WTC11 (cell line): Measurements from ENCODE around the gene SLC9A3. TPM values are rescaled to one million over a fixed set of nuclear protein-coding genes. Genes with fewer than 3 reads are reported as not detected.

ENCODE experiments used
- ATAC-seq: fragments of 200-7000 bp; cut with Tn5 transposase; 2 replicates; pipeline ENCODE4 v1.10.0; 2021; ENCODE audit warnings: mild to moderate bottlenecking, moderate library complexity
- CTCF ChIA-PET: fragments of 300-600 bp; sonication (Branson Sonifier 250); formaldehyde crosslinking; loops from one replicate; lab custom pipeline; 2021; ENCODE audit warnings: antibody characterized with exemption; lab: Charles Lee
- POLR2A ChIA-PET: fragments of 350-600 bp; sonication (Branson Sonifier 250); formaldehyde crosslinking; loops from one replicate; lab custom pipeline; 2021; ENCODE audit warnings: antibody characterized with exemption; lab: Charles Lee
- DNase-seq: peaks from one replicate; pipeline ENCODE4 v3.0.0; 2021; ENCODE audit warnings: low spot score
- H3K27ac Mint-ChIP-seq: 2 replicates; pipeline ENCODE4 v1.8.0; 2021; ENCODE audit warnings: mixed read lengths
- H3K27me3 Mint-ChIP-seq: 2 replicates; pipeline ENCODE4 v1.8.0; 2021; ENCODE audit warnings: low read depth, mild to moderate bottlenecking, moderate library complexity, mixed read lengths
- H3K36me3 Mint-ChIP-seq: 2 replicates; pipeline ENCODE4 v1.8.0; 2021; ENCODE audit warnings: mixed read lengths
- H3K4me1 Mint-ChIP-seq: 2 replicates; pipeline ENCODE4 v1.8.0; 2022; ENCODE audit warnings: mixed read lengths
- H3K4me3 Mint-ChIP-seq: 2 replicates; pipeline ENCODE4 v1.8.0; 2021; ENCODE audit warnings: mild to moderate bottlenecking, moderate library complexity, mixed read lengths
- H3K9me3 Mint-ChIP-seq: 2 replicates; pipeline ENCODE4 v1.8.0; 2021; ENCODE audit warnings: mixed read lengths
- CBFB ChIP-seq: sonication (generic); formaldehyde crosslinking; IDR thresholded peaks from 2 replicates; pipeline ENCODE4 v1.8.1; 2022; ENCODE audit warnings: mild to moderate bottlenecking, low read depth, missing genetic modification reagents
- CREM ChIP-seq: sonication (generic); formaldehyde crosslinking; IDR thresholded peaks from 2 replicates; pipeline ENCODE4 v1.8.1; 2022; ENCODE audit warnings: mild to moderate bottlenecking, missing genetic modification reagents, moderate library complexity
- ETV6 ChIP-seq: sonication (generic); formaldehyde crosslinking; IDR thresholded peaks from 2 replicates; pipeline ENCODE4 v1.8.1; 2022; ENCODE audit warnings: mild to moderate bottlenecking, missing genetic modification reagents
- FOXK1 ChIP-seq: sonication (generic); formaldehyde crosslinking; IDR thresholded peaks from 2 replicates; pipeline ENCODE4 v1.8.0; 2022; ENCODE audit warnings: mild to moderate bottlenecking, moderate library complexity, missing genetic modification reagents
- JUN ChIP-seq: sonication (generic); formaldehyde crosslinking; IDR thresholded peaks from 2 replicates; pipeline ENCODE4 v1.8.0; 2023; ENCODE audit warnings: mild to moderate bottlenecking, missing genetic modification reagents
- PRRX2 ChIP-seq: fragments of 250-450 bp; sonication (Bioruptor Pico); IDR thresholded peaks from 2 replicates; pipeline ENCODE4 v1.8.0; 2021; ENCODE audit warnings: mild to moderate bottlenecking
- RELA ChIP-seq: sonication (generic); formaldehyde crosslinking; IDR thresholded peaks from 2 replicates; pipeline ENCODE4 v1.8.1; 2022; ENCODE audit warnings: missing genetic modification reagents, mild to moderate bottlenecking, borderline replicate concordance
- TCF7 ChIP-seq: sonication (generic); formaldehyde crosslinking; IDR thresholded peaks from 2 replicates; pipeline ENCODE4 v1.8.0; 2022; ENCODE audit warnings: mild to moderate bottlenecking, low read depth, missing genetic modification reagents, moderate library complexity
- TEAD1 ChIP-seq: sonication (generic); formaldehyde crosslinking; IDR thresholded peaks from 2 replicates; pipeline ENCODE4 v1.8.0; 2022; ENCODE audit warnings: mild to moderate bottlenecking, missing genetic modification reagents
- ZNF671 ChIP-seq: fragments of 250-450 bp; sonication (Bioruptor Pico); IDR thresholded peaks from 2 replicates; pipeline ENCODE4 v1.8.0; 2021; ENCODE audit warnings: mild to moderate bottlenecking
- total RNA-seq: library from RNA; stranded (reverse); gene quantifications from 3 replicates; pipeline ENCODE4 v1.2.3, GENCODE V29; 2021
- TF ChIP-seq, protein P1 (sequence below): sonication (generic); formaldehyde crosslinking; IDR thresholded peaks from 2 replicates; pipeline ENCODE4 v1.8.0; 2023; ENCODE audit warnings: missing genetic modification reagents
- TF ChIP-seq, protein P2 (sequence below): sonication (generic); formaldehyde crosslinking; IDR thresholded peaks from 2 replicates; pipeline ENCODE4 v1.8.1; 2023; ENCODE audit warnings: mild to moderate bottlenecking, missing genetic modification reagents
- TF ChIP-seq, protein P3 (sequence below): sonication (generic); formaldehyde crosslinking; IDR thresholded peaks from 2 replicates; pipeline ENCODE4 v1.8.1; 2023; ENCODE audit warnings: mild to moderate bottlenecking, missing genetic modification reagents, moderate library complexity
- TF ChIP-seq, protein P4 (sequence below): sonication (generic); formaldehyde crosslinking; IDR thresholded peaks from 2 replicates; pipeline ENCODE4 v1.8.0; 2023; ENCODE audit warnings: missing genetic modification reagents, mild to moderate bottlenecking, borderline replicate concordance
- TF ChIP-seq, protein P5 (sequence below): sonication (generic); formaldehyde crosslinking; IDR thresholded peaks from 2 replicates; pipeline ENCODE4 v1.8.0; 2023; ENCODE audit warnings: mild to moderate bottlenecking, missing genetic modification reagents

Gene SLC9A3
- total RNA-seq, 1 experiment from 2014 or later: 1.6 TPM

DNA sequence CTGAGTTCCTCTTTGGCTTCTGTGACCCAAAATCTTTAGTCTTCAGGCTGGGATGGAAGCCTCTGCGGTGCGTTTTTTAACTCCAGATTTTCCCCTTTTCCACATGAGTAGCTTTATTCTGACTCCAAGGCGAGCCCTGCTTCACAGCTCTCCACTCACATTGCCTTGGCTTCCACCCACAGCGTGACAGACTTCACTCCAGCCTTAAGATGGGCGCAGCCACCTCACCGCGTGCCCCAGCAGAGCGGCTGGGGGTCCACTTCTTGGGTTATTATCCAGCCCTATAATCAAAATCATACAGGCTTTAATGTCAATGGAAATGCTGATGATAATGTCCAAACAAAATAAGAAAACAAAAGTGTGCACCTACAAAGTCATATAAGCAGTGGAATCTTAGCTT is 80.0 kb downstream of the SLC9A3 start (continued):
- TF ChIP-seq, protein P1, sequence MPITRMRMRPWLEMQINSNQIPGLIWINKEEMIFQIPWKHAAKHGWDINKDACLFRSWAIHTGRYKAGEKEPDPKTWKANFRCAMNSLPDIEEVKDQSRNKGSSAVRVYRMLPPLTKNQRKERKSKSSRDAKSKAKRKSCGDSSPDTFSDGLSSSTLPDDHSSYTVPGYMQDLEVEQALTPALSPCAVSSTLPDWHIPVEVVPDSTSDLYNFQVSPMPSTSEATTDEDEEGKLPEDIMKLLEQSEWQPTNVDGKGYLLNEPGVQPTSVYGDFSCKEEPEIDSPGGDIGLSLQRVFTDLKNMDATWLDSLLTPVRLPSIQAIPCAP (CRISPR knock-in tag): no peak
- no peak for TF ChIP-seq PRRX2 (CRISPR knock-in tag)
- TF ChIP-seq, protein P2, sequence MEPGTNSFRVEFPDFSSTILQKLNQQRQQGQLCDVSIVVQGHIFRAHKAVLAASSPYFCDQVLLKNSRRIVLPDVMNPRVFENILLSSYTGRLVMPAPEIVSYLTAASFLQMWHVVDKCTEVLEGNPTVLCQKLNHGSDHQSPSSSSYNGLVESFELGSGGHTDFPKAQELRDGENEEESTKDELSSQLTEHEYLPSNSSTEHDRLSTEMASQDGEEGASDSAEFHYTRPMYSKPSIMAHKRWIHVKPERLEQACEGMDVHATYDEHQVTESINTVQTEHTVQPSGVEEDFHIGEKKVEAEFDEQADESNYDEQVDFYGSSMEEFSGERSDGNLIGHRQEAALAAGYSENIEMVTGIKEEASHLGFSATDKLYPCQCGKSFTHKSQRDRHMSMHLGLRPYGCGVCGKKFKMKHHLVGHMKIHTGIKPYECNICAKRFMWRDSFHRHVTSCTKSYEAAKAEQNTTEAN (CRISPR knock-in tag): no peak

DNA sequence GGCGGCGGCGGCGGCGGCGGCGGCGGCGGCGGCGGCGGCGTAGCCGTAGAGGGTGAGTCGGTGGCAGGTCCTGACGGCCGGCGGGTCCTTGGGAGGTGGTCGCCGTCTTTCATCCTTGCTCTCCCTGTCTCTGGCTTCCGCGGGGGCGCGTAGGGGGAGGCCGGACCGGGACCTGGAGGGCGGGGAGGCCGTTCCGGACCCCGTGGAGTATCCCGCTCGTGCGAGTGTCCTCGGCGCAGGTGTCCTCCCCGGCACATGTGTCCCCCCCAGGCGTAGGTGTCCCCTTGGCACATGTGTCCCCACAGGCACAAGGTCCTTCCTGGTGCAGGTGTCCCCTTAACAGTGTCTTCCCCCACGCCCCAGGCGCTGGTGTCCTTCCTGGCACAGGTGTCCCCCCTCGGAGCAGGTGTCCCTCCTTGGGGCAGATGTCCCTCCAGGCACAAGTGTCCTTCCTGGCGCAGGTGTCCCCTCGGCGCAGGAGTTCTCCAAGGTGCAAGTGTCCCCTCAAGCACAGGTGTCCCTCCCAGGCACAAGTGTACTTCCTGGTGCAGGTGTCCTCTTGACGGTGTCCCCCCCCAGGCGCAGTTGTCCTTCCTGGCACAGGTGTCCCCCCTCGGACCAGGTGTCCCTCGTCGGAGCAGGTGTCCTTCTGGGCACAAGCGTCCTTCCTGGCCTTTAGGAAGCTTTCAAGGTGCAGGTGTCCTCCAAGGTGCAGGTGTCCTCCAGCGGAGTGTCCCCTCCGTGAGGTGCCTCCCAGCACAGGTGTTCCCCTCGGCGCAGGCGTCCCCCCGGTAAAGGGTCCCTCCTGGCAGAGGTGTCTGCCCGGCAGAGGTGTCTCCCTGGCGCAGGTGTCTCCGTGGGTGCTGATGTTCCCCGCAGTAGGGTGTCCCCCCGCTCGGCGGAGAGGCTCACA is 80.8 kb downstream of the SLC9A3 start:
- no peak; the same call in 1 of the 2 replicates for ATAC-seq
- peak; percentile 31 for DNase-seq
- 0 out of 2 replicates have a peak, but pooled peaks have one; percentile 6 for TF ChIP-seq ETV6 (CRISPR knock-in tag)
- peak; percentile 6; the same call in 1 of the 2 replicates for TF ChIP-seq RELA
- peak; percentile 39; the same call in 1 of the 2 replicates for TF ChIP-seq JUN
- TF ChIP-seq, protein P3, sequence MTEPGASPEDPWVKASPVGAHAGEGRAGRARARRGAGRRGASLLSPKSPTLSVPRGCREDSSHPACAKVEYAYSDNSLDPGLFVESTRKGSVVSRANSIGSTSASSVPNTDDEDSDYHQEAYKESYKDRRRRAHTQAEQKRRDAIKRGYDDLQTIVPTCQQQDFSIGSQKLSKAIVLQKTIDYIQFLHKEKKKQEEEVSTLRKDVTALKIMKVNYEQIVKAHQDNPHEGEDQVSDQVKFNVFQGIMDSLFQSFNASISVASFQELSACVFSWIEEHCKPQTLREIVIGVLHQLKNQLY: no peak
- TF ChIP-seq, protein P4, sequence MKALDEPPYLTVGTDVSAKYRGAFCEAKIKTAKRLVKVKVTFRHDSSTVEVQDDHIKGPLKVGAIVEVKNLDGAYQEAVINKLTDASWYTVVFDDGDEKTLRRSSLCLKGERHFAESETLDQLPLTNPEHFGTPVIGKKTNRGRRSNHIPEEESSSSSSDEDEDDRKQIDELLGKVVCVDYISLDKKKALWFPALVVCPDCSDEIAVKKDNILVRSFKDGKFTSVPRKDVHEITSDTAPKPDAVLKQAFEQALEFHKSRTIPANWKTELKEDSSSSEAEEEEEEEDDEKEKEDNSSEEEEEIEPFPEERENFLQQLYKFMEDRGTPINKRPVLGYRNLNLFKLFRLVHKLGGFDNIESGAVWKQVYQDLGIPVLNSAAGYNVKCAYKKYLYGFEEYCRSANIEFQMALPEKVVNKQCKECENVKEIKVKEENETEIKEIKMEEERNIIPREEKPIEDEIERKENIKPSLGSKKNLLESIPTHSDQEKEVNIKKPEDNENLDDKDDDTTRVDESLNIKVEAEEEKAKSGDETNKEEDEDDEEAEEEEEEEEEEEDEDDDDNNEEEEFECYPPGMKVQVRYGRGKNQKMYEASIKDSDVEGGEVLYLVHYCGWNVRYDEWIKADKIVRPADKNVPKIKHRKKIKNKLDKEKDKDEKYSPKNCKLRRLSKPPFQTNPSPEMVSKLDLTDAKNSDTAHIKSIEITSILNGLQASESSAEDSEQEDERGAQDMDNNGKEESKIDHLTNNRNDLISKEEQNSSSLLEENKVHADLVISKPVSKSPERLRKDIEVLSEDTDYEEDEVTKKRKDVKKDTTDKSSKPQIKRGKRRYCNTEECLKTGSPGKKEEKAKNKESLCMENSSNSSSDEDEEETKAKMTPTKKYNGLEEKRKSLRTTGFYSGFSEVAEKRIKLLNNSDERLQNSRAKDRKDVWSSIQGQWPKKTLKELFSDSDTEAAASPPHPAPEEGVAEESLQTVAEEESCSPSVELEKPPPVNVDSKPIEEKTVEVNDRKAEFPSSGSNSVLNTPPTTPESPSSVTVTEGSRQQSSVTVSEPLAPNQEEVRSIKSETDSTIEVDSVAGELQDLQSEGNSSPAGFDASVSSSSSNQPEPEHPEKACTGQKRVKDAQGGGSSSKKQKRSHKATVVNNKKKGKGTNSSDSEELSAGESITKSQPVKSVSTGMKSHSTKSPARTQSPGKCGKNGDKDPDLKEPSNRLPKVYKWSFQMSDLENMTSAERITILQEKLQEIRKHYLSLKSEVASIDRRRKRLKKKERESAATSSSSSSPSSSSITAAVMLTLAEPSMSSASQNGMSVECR: peak; percentile 11; the same call in 1 of the 2 replicates
- TF ChIP-seq TCF7 (CRISPR knock-in tag): peak; percentile 31; the same call in 1 of the 2 replicates
- TF ChIP-seq ZNF671 (CRISPR knock-in tag): no peak
- TF ChIP-seq, all 79 proteins: peak for 5
- H3K9me3 Mint-ChIP-seq: no peaks in the 10 kb centered on the region
- H3K4me1 Mint-ChIP-seq: peaks cover 16% of the 10 kb centered on the region
- H3K36me3 Mint-ChIP-seq: peaks cover 21% of the 10 kb centered on the region
- peaks cover 5% of the 10 kb centered on the region for H3K27me3 Mint-ChIP-seq
- no peak overlapping the region; the same call in 1 of the 2 replicates for H3K27ac Mint-ChIP-seq
- CTCF ChIA-PET: interaction anchor here (1.0 to 3.7 kb wide), 2 partner anchors 12 kb away, joined by 4 to 33 read pairs; no protein-coding TSS in a partner anchor
- POLR2A ChIA-PET: no interaction called here
- peak overlapping the region; percentile 100 for H3K4me3 Mint-ChIP-seq

DNA sequence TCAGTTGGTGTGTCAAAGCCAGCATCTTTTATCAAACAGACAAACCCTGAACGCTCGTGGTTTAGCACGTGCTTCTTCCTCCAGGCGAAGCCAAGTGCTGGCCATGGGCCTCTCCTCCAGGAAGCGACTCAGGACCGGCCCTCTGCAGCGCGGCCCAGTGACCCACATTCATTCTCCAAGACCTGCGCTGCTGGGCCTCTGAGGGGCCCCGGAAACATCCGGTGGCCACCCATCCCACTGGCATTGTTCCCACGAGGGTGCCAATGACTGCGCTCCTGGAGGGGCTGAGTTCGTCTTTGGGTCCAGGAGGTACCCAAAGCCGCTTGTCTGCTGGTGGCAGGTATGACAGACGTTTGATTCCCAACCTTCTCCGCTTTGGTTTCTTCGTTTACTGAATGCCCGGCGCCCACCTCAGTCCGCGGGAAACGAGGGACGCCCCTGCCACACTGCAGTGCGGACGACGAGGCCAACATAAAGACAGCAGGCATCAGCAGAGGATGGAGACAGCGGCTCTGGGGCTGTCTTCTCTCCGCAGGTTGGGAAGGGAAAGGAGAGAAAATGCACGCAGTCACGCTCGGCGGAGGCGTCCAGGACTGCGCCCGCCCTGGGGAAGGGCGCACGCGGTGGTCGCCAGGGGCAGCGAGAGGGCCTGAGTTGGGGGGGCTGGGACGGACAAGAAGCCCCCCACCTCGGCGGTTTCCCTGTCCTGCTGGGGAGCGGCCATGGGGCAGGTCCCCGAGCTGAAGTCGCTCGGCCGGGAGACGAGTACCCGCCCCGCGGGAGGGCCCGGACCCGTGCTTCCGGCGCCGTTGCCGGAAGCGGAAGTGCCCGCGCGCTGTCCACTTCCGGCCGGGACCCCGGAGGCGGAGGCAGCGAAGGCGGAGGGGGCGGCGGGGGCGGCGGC is 81.7 kb downstream of the SLC9A3 start, which contains the start of gene EXOC3:
Gene EXOC3, plus strand, starts transcription at position 842 of the 904 bp plus-strand sequence. CDS start 3,030 bp downstream, outside the sequence.
- Mint-ChIP-seq H3K27ac (peak within 1 kb of the TSS; percentile 89), H3K4me3 (peak within 1 kb of the TSS; percentile 100), H3K4me1 (peaks cover 16% of the 10 kb centered on the region), H3K9me3 (no peaks in the 10 kb centered on the region), H3K36me3 (peaks cover 13% of the 10 kb centered on the region), H3K27me3 (peaks cover 5% of the 10 kb centered on the region)
- CTCF ChIA-PET: interaction anchor here (1.0 kb wide), 2 partner anchors 11 to 105 kb away, joined by 3 to 4 read pairs; no protein-coding TSS in a partner anchor
- ATAC-seq: peak; percentile 76
- POLR2A ChIA-PET: no interaction called here
- peak; percentile 81 for DNase-seq
- TF ChIP-seq ETV6 (CRISPR knock-in tag) (peak; percentile 76; the same call in 1 of the 2 replicates), JUN (peak; percentile 25; the same call in 1 of the 2 replicates), FOXK1 (CRISPR knock-in tag) (peak; percentile 87), CREM (peak; percentile 36; the same call in 1 of the 2 replicates), CBFB (CRISPR knock-in tag) (no peak), TEAD1 (CRISPR knock-in tag) (peak; percentile 82)
- TF ChIP-seq, protein P2 (CRISPR knock-in tag): peak; percentile 61; the same call in 1 of the 2 replicates
- TF ChIP-seq, protein P1 (CRISPR knock-in tag): no peak
- TF ChIP-seq, protein P5, sequence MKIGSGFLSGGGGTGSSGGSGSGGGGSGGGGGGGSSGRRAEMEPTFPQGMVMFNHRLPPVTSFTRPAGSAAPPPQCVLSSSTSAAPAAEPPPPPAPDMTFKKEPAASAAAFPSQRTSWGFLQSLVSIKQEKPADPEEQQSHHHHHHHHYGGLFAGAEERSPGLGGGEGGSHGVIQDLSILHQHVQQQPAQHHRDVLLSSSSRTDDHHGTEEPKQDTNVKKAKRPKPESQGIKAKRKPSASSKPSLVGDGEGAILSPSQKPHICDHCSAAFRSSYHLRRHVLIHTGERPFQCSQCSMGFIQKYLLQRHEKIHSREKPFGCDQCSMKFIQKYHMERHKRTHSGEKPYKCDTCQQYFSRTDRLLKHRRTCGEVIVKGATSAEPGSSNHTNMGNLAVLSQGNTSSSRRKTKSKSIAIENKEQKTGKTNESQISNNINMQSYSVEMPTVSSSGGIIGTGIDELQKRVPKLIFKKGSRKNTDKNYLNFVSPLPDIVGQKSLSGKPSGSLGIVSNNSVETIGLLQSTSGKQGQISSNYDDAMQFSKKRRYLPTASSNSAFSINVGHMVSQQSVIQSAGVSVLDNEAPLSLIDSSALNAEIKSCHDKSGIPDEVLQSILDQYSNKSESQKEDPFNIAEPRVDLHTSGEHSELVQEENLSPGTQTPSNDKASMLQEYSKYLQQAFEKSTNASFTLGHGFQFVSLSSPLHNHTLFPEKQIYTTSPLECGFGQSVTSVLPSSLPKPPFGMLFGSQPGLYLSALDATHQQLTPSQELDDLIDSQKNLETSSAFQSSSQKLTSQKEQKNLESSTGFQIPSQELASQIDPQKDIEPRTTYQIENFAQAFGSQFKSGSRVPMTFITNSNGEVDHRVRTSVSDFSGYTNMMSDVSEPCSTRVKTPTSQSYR: 0 out of 2 replicates have a peak, but pooled peaks have one; percentile 16
